ENCODE measurements around the gene RMI2. TPM values are rescaled to one million over a fixed set of nuclear protein-coding genes. Genes with fewer than 3 reads are reported as not detected.

RMI2 gene
- total and polyA plus RNA-seq, 9 of the 15 experiments (the other 6 are each of a cell fraction or from before 2014, with no cell fraction given): 8.0 to 43.4 (median 32.5) TPM

- Histone ChIP-seq H3K4me2 (ENCODE audit: insufficient read depth, low read length) (no peak overlapping the region), H3K27me3 (ENCODE audit: control insufficient read depth in 2 of 2, insufficient read depth in 2 of 2, low read length in 2 of 2) (peaks cover 18 to 81% of the 10 kb centered on the region in 2 experiments; a peak in 4 of 5 replicates), H3K4me3 (no peak overlapping the region), H3K79me2 (ENCODE audit: control insufficient read depth, insufficient read depth, low read length) (no peaks in the 10 kb centered on the region), H3K9me1 (ENCODE audit: control insufficient read depth, insufficient read depth, low read length) (no peaks in the 10 kb centered on the region), H3K27ac (ENCODE audit: extremely low read depth, low read depth, low read length) (no peak overlapping the region), H3K36me3 (ENCODE audit: control insufficient read depth, insufficient read depth, low read length) (no peaks in the 10 kb centered on the region), H3K9me3 (replicated peaks; ENCODE audit: control insufficient read depth, insufficient read depth, low read depth, low read length) (no peaks in the 10 kb centered on the region), H3K4me1 (replicated peaks in 1 of 2; ENCODE audit: control insufficient read depth in 2 of 2, insufficient read depth in 2 of 2, low read length in 2 of 2) (peaks cover 3 to 25% of the 10 kb centered on the region in 2 experiments; a peak in 2 of 5 replicates), H3K9ac (ENCODE audit: insufficient read depth in 1 of 2, low read depth in 2 of 2, low read length in 2 of 2) (no peak overlapping the region), H4K20me1 (replicated peaks; ENCODE audit: control insufficient read depth, insufficient read depth, low read length) (0 out of 2 replicates have a peak, but pooled peaks cover 3% of the 10 kb centered on the region), H2AFZ (ENCODE audit: low read depth, low read length) (no peak overlapping the region)
- in situ Hi-C loops (cut with MboI): no loop called here
- DNase-seq (ENCODE audit: extremely low read depth in 1 of 4, low spot score in 3 of 4): no peak
- intact Hi-C loops (cut with micrococcal nuclease): no loop called here
- ChIA-PET POLR2A (interaction anchor here (0.6 to 0.7 kb wide), 2 partner anchors 9 to 375 kb away, joined by 3 read pairs; no protein-coding TSS in a partner anchor), CTCF (ENCODE audit: low intra/inter-chr PET ratio) (no interaction called here)
- ATAC-seq: no peak
- 6% methylated on average over 14 of the region's 15 CpGs for WGBS (ENCODE audit: insufficient coverage, low coverage, missing lambda C conversion rate)
- no peak for TF ChIP-seq HDGF (IDR thresholded peaks at IDR 0.05)
- no peak for FAIRE-seq
- BruUV-seq (replicated peaks): no TSS peak
These were observed 45.6 kb downstream of the RMI2 start for GRCh38 chr16:11390573-11391495.

GRCh38 chr16:11391576-11391975, 46.3 kb downstream of the RMI2 start:
- H4K20me1 ChIP-seq (replicated peaks; ENCODE audit: control insufficient read depth, insufficient read depth, low read length): peaks cover 6% of the 10 kb centered on the region; the same call in 1 of the 2 replicates
- intact Hi-C loops (cut with micrococcal nuclease) (no loop called here), in situ Hi-C loops (cut with MboI) (no loop called here)
- H3K4me1 ChIP-seq (replicated peaks in 1 of 2; ENCODE audit: control insufficient read depth in 2 of 2, insufficient read depth in 2 of 2, low read length in 2 of 2): peaks cover 3 to 25% of the 10 kb centered on the region in 2 experiments; a peak in 2 of 5 replicates
- H3K9ac ChIP-seq (ENCODE audit: insufficient read depth in 1 of 2, low read depth in 2 of 2, low read length in 2 of 2): no peak overlapping the region; a peak in 1 of 4 replicates
- no peak for DNase-seq (ENCODE audit: extremely low read depth in 1 of 4, low spot score in 3 of 4)
- POLR2A ChIA-PET: no interaction called here
- no peaks in the 10 kb centered on the region for H3K79me2 ChIP-seq (ENCODE audit: control insufficient read depth, insufficient read depth, low read length)
- H3K4me3 ChIP-seq: no peak overlapping the region
- H3K9me1 ChIP-seq (ENCODE audit: control insufficient read depth, insufficient read depth, low read length): no peaks in the 10 kb centered on the region
- CTCF ChIA-PET (ENCODE audit: low intra/inter-chr PET ratio): no interaction called here
- no peak overlapping the region for H3K4me2 ChIP-seq (ENCODE audit: insufficient read depth, low read length)
- FAIRE-seq: no peak
- H3K36me3 ChIP-seq (ENCODE audit: control insufficient read depth, insufficient read depth, low read length): no peaks in the 10 kb centered on the region
- H3K9me3 ChIP-seq (replicated peaks; ENCODE audit: control insufficient read depth, insufficient read depth, low read depth, low read length): no peaks in the 10 kb centered on the region
- no TSS peak for BruUV-seq (replicated peaks)
- ATAC-seq: no peak
- H2AFZ ChIP-seq (ENCODE audit: low read depth, low read length): no peak overlapping the region
- 5% methylated on average over 12 of the region's 12 CpGs for WGBS (ENCODE audit: insufficient coverage, low coverage, missing lambda C conversion rate)
- H3K27me3 ChIP-seq (ENCODE audit: control insufficient read depth in 2 of 2, insufficient read depth in 2 of 2, low read length in 2 of 2): peaks cover 18 to 75% of the 10 kb centered on the region in 2 experiments; a peak in 4 of 5 replicates
- no peak overlapping the region for H3K27ac ChIP-seq (ENCODE audit: extremely low read depth, low read depth, low read length)
- no peak for TF ChIP-seq ZNF644 (tag; IDR thresholded peaks at IDR 0.05; ENCODE audit: low read depth)
- TF ChIP-seq CREB3 (tag; conservative IDR thresholded peaks at IDR 0.05; ENCODE audit: low read depth): no peak
- no peak for TF ChIP-seq ELK3 (CRISPR knock-in tag; IDR thresholded peaks at IDR 0.05)
- no peak for TF ChIP-seq ATF6 (CRISPR knock-in tag; IDR thresholded peaks at IDR 0.05)
- TF ChIP-seq NFXL1 (CRISPR knock-in tag; IDR thresholded peaks at IDR 0.05): no peak
- no peak for TF ChIP-seq MEF2D (tag; conservative IDR thresholded peaks at IDR 0.05; ENCODE audit: low read depth)
- no peak for TF ChIP-seq ZNF280B (CRISPR knock-in tag; IDR thresholded peaks at IDR 0.05)
